GM21515 (cell line): ENCODE data around the gene OPALIN.

Experiments used
- ATAC-seq: cut with Tn5 transposase; IDR thresholded peaks from one replicate; pipeline ENCODE4 v1.9.1; 2021; ENCODE audit not compliant: unreplicated experiment

Gene OPALIN

DNA sequence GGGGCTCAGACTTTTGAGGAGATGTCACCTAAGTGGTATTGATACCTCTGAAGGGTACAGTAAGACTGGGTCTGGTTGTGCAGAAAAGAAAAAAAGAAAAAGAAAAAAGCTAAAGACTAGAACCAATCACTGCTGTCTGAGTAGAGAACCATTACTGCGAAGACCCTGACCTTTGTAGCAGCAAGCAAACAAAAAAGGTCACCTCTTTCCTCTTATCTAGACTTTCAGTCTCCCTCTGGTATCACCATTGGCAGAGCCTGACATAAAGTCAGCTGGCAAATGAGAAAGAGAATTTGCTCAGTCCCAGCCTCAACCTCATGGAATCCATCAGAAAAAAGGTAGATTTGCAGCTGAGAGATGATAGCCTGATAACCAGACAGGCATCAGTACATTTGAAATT lies 57.2 kb downstream of the OPALIN start:
- no peak for ATAC-seq

DNA sequence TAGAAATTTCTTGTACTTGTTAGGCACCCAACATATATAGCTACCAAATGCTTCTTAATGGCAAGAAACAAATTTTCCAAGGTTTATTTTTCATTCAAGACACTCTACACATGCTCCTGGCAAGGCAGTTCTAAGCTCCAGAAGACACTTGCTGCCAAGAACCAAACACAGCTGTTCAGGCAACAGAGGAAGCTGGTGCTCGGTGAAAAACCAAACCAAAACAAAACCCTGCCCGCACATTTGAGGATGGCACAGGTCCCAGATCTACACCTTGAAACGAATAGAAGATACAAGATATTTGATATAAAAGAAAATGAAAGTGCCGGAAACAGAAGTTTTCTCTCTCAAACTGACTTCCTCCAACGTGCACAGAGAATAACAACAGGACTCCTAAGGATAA lies 59.4 kb downstream of the OPALIN start:
- no peak for ATAC-seq

DNA sequence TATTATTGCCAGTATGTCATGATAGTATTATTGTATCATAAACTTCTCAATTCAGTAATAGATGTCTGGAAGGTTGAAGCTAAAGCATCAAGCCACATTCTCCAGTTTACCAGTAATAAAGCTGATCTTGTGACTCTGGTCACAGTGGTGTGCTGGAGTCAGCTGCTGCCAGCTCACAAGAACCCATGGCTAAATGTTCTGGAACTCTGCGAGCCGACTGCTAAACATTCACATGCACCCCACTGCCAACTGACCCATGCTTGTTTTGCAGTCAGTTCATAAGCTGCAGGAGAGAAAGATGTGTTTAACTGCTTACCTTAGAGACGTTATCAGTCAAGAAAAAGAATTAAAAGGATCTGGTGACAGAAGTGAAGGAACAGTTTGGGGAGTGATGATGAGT lies 60.4 kb downstream of the OPALIN start:
- ATAC-seq = no peak

DNA sequence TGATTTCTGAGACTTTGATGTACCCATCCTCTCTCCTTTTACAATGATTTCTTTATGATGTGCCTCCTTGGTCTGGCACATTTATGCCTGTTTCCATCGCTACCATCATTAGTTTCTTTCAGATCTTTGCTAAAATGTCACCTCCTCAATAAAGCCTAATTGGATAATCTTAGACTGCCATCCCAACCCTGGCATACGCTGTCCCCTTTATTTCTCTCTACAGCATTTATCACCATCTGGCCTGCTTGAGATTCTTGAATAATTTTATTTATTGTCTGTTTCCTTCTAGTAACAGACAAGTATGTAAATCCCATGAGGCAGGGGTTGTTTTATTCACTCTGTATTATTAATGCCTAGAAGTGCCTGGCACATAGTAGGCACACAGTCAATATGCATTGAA lies 61.3 kb downstream of the OPALIN start:
- no peak for ATAC-seq

DNA sequence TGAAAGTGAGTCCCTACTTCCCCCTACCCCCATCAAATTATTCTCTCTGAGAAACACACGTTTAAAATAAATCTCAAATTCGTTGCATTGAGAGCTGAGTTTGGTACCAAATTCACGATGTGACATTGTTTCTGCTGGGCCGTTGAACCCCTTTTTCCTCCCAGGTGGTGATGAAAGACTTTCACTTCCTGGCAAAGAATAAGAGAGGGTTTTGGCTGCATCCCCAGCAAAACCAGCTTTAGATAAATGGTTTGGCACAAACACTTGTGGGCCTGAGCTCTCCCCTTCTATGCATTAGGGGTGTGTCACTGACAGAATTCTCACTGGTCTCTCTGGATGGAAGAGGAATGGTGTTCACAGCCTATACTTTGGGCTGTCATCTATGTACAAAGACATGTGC lies 63.3 kb downstream of the OPALIN start:
- no peak for ATAC-seq
